PC-9 (cell line): ENCODE data around the gene E2F4. TPM values are rescaled to one million over a fixed set of nuclear protein-coding genes. Genes with fewer than 3 reads are reported as not detected.

ENCODE experiments used
- BruUV-seq: library from RNA; stranded (reverse); fragments of 400-500 nt; replicated peaks from 2 replicates; lab custom pipeline; 2021; lab: Mats Ljungman, UMichigan
- CTCF ChIA-PET: fragments of 300-600 bp; sonication (Branson Sonifier 250); formaldehyde crosslinking; loops from one replicate; lab custom pipeline; 2022; ENCODE audit warnings: antibody characterized with exemption; lab: Charles Lee
- POLR2A ChIA-PET: fragments of 300-600 bp; sonication (Branson Sonifier 250); formaldehyde crosslinking; loops from one replicate; lab custom pipeline; 2022; ENCODE audit warnings: antibody characterized with exemption; ENCODE audit not compliant: unreplicated experiment; lab: Charles Lee
- DNase-seq, 2 experiments: peaks; one replicate each; pipeline versions ENCODE4 v3.0.0 to v3.0.0-alpha.2; 2015 to 2022; ENCODE audit warnings: mixed read lengths in 1 of 2
- H2AFZ ChIP-seq: fragments of 200-600 bp; sonication (generic); 2 replicates; pipeline ENCODE4 v1.8.1; 2017; ENCODE audit warnings: antibody characterized with exemption
- H3F3A ChIP-seq: fragments of 200-600 bp; sonication (generic); 2 replicates; pipeline ENCODE4 v1.8.1; 2017; ENCODE audit warnings: antibody characterized with exemption, mild to moderate bottlenecking, low read depth; ENCODE audit not compliant: insufficient read depth
- H3K27ac ChIP-seq: fragments of 200-600 bp; sonication (generic); 2 replicates; pipeline ENCODE4 v1.6.1; 2016; ENCODE audit warnings: mixed run types
- H3K27me3 ChIP-seq: fragments of 200-600 bp; sonication (generic); 2 replicates; pipeline ENCODE4 v1.6.1; 2016; ENCODE audit warnings: low read depth, mixed run types; ENCODE audit not compliant: insufficient read depth
- H3K36me3 ChIP-seq: fragments of 200-600 bp; sonication (generic); 2 replicates; pipeline ENCODE4 v1.6.1; 2016; ENCODE audit warnings: low read depth, mixed run types
- H3K4me1 ChIP-seq: fragments of 200-600 bp; sonication (generic); replicated peaks from 2 replicates; pipeline ENCODE4 v1.6.1; 2016; ENCODE audit warnings: mixed run types; ENCODE audit not compliant: insufficient read depth
- H3K4me2 ChIP-seq: fragments of 200-600 bp; sonication (generic); 2 replicates; pipeline ENCODE4 v1.6.1; 2017; ENCODE audit warnings: mixed run types
- H3K4me3 ChIP-seq: fragments of 200-600 bp; sonication (generic); 2 replicates; pipeline ENCODE4 v1.6.1; 2016; ENCODE audit warnings: mixed run types
- H3K79me2 ChIP-seq: fragments of 200-600 bp; sonication (generic); 2 replicates; pipeline ENCODE4 v1.6.1; 2017; ENCODE audit warnings: low read depth, mixed run types
- H3K9me2 ChIP-seq: fragments of 200-600 bp; sonication (generic); 2 replicates; pipeline ENCODE4 v1.8.1; 2017; ENCODE audit warnings: mild to moderate bottlenecking; ENCODE audit not compliant: insufficient read depth
- H3K9me3 ChIP-seq: fragments of 200-600 bp; sonication (generic); 2 replicates; pipeline ENCODE4 v1.8.1; 2016; ENCODE audit warnings: low read depth; ENCODE audit not compliant: insufficient read depth
- H4K20me1 ChIP-seq: fragments of 200-600 bp; sonication (generic); 2 replicates; pipeline ENCODE4 v1.8.1; 2017; ENCODE audit not compliant: insufficient read depth
- CTCF ChIP-seq: fragments of 200-600 bp; sonication (generic); conservative IDR thresholded peaks from 2 replicates; pipeline ENCODE4 v1.6.1; 2017; ENCODE audit warnings: mixed run types, antibody characterized with exemption, mild to moderate bottlenecking, moderate library complexity
- EZH2 ChIP-seq: fragments of 200-600 bp; sonication (generic); IDR thresholded peaks from 2 replicates; pipeline ENCODE4 v1.8.0; 2017; ENCODE audit warnings: antibody characterized with exemption, low read depth
- intact Hi-C: fragments of 100-400 bp; cut with micrococcal nuclease; formaldehyde crosslinking; loops from one replicate; pipeline ENCODE4 v1.10.0; 2022; ENCODE audit not compliant: unreplicated experiment
- total RNA-seq: library from RNA; stranded (reverse); gene quantifications from 2 replicates; pipeline ENCODE4 v1.2.3, GENCODE V29; 2021

Gene E2F4
- total RNA-seq, 1 experiment from 2014 or later, result 78.4 TPM

DNA sequence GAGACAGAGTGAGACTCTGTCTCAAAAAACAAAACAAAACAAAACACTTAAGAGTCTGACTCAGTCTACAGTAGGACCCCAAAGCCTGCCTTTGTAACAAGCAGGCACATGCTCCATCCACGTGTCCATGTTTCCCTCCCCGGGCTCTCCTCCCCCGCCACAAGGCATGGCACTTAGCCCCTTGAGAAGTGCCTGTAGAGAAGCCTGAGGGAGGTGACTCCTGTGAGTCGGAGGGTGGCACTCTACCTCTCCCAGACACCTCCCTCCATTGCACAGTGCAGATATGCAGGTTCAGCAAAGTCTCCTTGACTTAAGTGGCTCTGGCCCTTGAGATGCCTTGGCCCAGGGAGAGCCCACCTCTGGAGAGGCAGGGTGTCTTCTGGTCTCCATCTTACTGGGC is 48.6 kb downstream of the E2F4 start:
- no TSS peak for BruUV-seq
- peaks cover 83% of the 10 kb centered on the region for H3F3A ChIP-seq
- POLR2A ChIA-PET, result interaction anchor here (0.6 kb wide), 2 partner anchors 27 to 70 kb away, joined by 5 to 12 read pairs; no protein-coding TSS in a partner anchor

DNA sequence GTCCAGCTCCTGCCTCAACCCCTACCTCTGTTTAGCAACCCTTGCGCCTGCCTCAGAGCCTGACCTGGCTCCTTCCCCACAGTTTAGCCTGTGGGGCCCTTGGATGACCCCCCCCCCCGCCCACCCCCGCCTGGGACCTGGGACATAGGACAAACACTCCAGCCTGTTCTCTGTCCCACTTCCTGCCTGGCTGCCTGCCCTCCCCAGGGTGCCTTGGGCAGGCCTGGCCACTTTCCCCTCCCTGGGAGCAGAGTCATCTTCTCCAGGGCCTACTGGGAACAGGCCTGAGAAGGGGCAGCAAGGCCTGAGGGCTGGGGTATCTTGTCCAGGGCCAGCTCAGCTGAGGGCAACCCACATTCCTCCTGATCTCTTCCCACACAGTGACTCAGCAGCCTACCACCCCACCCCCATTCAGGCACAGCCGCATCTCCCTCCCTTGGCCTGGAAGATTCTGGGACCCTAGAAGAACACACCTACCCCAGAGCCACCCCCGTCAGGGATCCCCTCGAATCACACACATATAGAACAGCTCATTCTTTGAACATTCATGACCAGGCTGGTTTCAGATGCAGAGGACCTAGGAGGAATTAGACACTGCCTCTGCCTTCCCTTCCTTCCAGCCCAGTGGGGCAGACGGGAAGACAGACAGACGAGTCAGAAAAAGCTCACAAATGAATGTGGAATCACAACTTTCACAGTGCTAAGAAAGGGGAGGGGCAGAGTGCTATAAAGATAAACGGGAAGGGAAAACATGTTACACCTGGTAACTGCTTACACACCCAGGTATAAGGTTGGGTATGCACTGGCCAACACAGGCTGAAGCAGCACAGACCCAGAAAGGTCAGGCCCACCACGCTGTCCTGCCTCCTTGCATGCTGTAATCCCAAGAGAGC is 49.3 kb downstream of the E2F4 start:
- H3K27ac ChIP-seq, result peak overlapping the region; percentile 84
- no peak for TF ChIP-seq CTCF
- TF ChIP-seq EZH2, result no peak
- peaks cover 83% of the 10 kb centered on the region for H3F3A ChIP-seq
- peak; percentile 84 to 90 for DNase-seq
- CTCF ChIA-PET, result interaction anchor here (0.6 to 1.2 kb wide), 2 partner anchors 97 to 188 kb away, joined by 3 to 4 read pairs; no protein-coding TSS in a partner anchor
- H2AFZ ChIP-seq, result no peak overlapping the region
- H3K36me3 ChIP-seq, result peaks cover 7% of the 10 kb centered on the region; the same call in 1 of the 2 replicates
- POLR2A ChIA-PET, result interaction anchor here (0.6 to 0.8 kb wide), 5 partner anchors 28 to 321 kb away, joined by 3 to 12 read pairs (median 4); partner anchors contain the start of genes CTCF, FBXL8 and TRADD
- no peaks in the 10 kb centered on the region for H3K9me3 ChIP-seq
- H3K27me3 ChIP-seq, result no peaks in the 10 kb centered on the region
- BruUV-seq, result no TSS peak
- peak overlapping the region; percentile 13; the same call in 1 of the 2 replicates for H3K4me3 ChIP-seq
- H3K79me2 ChIP-seq, result peaks cover 57% of the 10 kb centered on the region
- intact Hi-C loops, result loop anchor here (1.0 to 10.0 kb wide), 2 partner anchors 14 to 994 kb away; partner anchors contain the start of genes ESRP2 and TMEM208
- peak overlapping the region; percentile 65 for H3K4me2 ChIP-seq
- H3K9me2 ChIP-seq, result no peaks in the 10 kb centered on the region
- no peaks in the 10 kb centered on the region for H4K20me1 ChIP-seq
- peaks cover 64% of the 10 kb centered on the region for H3K4me1 ChIP-seq

More for the DNA sequence above, 48.6 kb downstream of the E2F4 start:
- Histone ChIP-seq H3K36me3 (peaks cover 11% of the 10 kb centered on the region; the same call in 1 of the 2 replicates), H3K9me2 (no peaks in the 10 kb centered on the region), H3K27me3 (no peaks in the 10 kb centered on the region), H2AFZ (no peak overlapping the region), H3K4me2 (peak overlapping the region; percentile 65), H3K9me3 (no peaks in the 10 kb centered on the region), H3K4me1 (peaks cover 60% of the 10 kb centered on the region), H3K27ac (peak overlapping the region; percentile 84), H3K4me3 (no peak overlapping the region), H4K20me1 (no peaks in the 10 kb centered on the region), H3K79me2 (peaks cover 57% of the 10 kb centered on the region)
- no peak for DNase-seq
- TF ChIP-seq CTCF (no peak), EZH2 (no peak)
- CTCF ChIA-PET, result interaction anchor here (0.6 to 1.2 kb wide), 2 partner anchors 98 to 188 kb away, joined by 3 to 4 read pairs; no protein-coding TSS in a partner anchor
- intact Hi-C loops, result loop anchor here (10.0 kb wide), 1 partner anchor 994 kb away; the partner anchor contains the start of gene ESRP2

- CTCF ChIA-PET, result no interaction called here
- peaks cover 57% of the 10 kb centered on the region for H3K79me2 ChIP-seq
- H3K4me2 ChIP-seq, result peak overlapping the region; percentile 49
Observed at GRCh38 chr16:67242138-67242730, 50.3 kb downstream of the E2F4 start.

More at GRCh38 chr16:67242138-67242730, 50.3 kb downstream of the E2F4 start:
- Histone ChIP-seq H3K9me3 (no peaks in the 10 kb centered on the region), H3K36me3 (peaks cover 2% of the 10 kb centered on the region; the same call in 1 of the 2 replicates), H3K4me3 (no peak overlapping the region; the same call in 1 of the 2 replicates), H3K27ac (peak overlapping the region; percentile 84), H3K4me1 (peaks cover 64% of the 10 kb centered on the region), H3K9me2 (no peaks in the 10 kb centered on the region), H3F3A (peaks cover 90% of the 10 kb centered on the region), H4K20me1 (no peaks in the 10 kb centered on the region), H3K27me3 (no peaks in the 10 kb centered on the region), H2AFZ (no peak overlapping the region)
- DNase-seq, result no peak
- BruUV-seq, result no TSS peak
- POLR2A ChIA-PET, result interaction anchor here (0.7 to 0.8 kb wide), 2 partner anchors 40 to 82 kb away, joined by 4 read pairs; partner anchors contain the start of genes FBXL8 and TRADD
- TF ChIP-seq EZH2, result no peak
- no peak for TF ChIP-seq CTCF
- intact Hi-C loops, result loop anchor here (10.0 kb wide), 1 partner anchor 993 kb away; the partner anchor contains the start of gene ESRP2
